GM18508 (cell line): ENCODE measurements around the gene ADM2.

ENCODE experiments used
- ATAC-seq: cut with Tn5 transposase; IDR thresholded peaks from one replicate; pipeline ENCODE4 v1.9.1; 2021; ENCODE audit warnings: moderate number of reproducible peaks; ENCODE audit not compliant: insufficient read depth, unreplicated experiment

The ADM2 gene

DNA sequence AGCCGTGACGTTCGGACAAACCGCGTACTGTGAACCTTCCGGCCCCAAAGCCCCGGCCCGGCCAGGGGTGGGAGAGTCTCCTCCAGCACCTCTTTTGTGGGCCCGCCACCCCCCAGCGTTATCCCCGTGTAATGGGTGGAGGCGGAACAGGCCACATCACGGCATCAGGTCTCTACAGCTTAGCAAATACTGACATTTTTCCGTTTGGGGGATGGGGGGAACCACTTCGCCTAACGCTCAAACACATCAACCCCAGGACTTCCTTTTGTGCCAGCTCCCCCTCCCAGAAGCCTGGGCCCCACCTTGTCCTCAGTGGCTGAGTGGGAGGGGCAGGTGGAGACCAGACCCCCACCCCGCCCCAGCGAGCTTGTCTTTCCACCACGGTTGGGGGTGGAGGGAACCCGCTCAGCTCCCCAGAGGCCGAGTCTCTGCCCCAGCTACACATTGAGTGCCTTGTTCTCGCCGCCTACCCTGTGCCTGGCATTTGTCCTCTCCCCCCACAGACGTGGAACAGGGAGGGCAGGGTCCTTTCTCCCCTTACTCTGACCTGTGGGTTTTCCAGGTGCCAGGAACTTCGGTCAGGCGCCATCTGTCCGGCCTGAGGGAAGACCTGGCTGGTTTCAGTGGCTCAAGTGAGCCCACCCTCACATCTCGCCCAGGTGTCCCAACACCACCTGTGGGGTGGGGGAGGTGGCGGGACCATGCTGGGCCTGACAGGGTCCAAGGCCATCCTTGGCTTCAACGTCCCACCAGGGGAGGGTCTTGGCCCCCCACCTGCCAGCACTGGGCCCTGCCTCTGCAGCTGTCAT is 36.1 kb upstream of the ADM2 start:
- no peak for ATAC-seq

DNA sequence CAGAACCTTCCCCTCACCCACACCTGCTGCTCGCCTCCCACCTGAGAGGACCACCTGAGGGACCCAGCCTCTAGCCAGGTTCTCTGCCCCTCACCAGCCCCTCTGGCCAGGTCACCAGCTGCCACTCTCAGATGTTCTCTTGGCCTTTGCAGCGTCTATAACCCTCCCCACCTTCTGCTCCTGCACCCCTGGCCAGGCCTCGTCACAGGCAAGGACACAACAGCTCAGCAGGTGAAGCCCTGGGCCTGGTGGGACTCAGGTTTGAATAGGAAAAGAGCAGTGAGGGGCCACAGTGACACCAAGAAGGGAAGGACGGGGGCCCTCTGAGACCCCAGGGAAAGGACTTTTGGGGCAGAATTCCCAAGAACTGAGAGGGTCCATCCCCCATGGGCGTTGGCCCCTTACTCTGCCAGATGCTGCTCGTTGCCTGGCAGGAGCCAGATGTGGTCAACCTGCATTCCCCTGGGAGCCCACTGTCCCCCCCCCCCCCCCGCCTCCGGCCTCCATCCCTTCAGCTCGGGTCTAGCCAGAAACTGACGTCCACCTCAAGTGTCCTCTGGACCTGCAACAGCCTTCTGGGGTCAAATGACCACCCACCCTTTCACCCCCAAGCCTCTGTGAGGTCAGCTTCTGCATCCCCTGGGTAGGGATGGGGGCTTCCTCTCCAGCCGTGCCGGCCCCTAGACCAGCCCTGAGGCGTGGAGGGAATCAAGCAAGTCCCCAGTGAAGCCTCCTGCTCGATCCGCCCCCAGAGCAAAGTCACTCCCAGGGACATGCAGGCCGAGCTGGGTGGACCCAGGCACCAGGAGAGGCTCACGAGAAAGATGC is 35.2 kb upstream of the ADM2 start:
- no peak for ATAC-seq

DNA sequence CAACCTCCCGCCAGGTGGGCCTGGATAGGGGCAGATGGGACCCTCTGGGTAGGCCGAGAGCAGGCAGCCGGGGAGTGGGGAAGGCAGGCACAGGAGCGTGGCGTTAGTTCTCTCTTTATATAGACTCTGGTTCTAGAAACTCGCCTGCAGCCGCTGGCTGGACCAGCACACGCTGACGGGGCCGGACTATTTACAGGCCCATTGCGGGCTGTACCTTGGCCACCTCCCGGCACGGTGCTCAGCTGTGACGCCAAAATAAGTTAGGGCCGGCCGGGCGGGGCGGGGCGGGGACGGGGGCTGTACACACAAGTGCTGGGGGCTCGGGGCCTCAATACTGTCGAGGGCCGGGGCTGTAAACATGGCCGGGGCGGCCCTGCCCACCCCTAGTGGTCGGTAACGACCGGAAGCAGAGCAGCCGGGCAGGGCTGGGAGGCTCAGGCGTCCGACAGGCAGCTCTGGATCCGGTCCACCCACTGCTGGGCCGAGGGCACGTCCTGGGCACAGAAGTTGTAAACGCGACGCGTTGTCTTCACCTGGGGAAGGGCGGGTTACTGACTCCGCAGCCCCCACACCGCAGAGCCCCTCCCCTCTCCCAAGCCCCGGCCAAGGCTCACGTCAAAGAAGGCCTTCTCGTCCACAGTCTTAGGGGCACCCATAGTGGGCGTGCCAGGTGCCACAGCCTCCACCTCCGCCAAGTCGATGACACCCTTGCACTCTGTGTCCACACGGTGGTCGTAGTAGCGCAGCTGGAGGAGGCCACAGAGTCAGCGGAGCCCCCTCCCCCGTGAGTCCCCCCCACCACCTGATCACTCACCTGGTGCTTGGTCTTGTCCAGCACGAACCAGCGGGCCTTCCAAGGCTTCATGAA is 34.4 kb upstream of the ADM2 start:
- ATAC-seq: no peak

DNA sequence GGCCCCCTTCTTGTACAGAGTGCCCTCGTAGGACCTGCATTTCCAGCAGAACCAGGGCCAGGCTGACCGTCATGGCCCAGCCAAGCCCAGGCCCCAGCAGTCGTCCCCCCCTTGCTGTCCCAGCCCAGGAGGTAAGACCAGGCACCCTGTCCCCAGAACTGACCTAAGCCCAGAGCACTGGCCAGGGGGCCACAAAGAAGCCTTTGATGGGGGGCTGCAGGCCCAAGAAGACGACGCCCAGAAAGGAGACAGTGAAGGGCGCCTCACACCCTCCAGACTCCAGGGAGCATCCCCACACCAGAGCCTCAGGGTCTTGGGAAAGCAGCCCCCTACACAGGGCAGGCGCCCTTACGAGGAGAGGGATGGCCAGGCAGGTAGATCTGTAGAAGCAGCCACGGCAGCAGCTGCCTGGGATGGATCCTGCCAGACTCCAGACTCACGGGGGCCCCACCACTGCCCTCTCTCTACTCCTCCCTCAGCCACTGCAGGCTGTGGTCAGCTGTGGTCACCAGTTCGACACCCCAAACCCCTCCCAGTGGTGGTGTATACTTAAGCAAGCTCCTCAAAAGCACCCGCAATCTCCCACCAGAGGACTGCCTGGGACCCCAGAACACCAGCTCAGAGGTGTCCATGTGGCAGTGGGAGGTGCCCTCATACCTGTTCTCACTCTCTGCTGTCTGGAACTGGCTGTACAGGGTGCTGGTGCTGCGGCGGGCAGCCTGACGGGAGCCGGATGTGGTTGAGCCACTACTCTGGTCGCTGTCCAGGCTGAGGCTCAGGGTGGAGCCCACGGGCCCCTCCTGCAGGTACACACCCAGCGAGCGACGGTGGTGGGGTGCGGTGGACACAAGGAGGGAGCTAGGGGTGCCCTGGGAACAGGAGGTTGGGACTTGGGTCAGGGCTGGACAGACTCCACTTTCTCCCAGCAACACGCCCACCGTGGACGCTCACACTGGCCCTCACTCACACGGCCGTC is 33.5 kb upstream of the ADM2 start:
- no peak for ATAC-seq

DNA sequence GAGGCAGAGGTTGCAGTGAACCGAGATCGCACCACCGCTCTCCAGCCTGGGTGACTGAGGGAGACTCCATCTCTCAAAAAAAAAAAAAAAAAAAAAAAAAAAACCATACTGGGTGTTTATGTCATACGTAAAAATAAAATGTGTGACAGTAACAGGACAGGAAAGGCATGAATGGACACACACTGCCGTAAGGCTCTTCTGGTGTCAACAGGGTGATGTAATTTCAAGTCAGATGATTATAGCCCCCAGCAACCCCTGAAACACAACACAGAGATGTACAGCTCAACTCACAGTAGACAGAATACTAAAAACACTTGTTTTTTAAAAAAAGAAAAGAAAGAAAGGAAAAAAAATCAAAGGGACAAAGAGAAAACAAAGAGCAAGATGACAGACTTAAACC is 28.7 kb upstream of the ADM2 start:
- no peak for ATAC-seq

DNA sequence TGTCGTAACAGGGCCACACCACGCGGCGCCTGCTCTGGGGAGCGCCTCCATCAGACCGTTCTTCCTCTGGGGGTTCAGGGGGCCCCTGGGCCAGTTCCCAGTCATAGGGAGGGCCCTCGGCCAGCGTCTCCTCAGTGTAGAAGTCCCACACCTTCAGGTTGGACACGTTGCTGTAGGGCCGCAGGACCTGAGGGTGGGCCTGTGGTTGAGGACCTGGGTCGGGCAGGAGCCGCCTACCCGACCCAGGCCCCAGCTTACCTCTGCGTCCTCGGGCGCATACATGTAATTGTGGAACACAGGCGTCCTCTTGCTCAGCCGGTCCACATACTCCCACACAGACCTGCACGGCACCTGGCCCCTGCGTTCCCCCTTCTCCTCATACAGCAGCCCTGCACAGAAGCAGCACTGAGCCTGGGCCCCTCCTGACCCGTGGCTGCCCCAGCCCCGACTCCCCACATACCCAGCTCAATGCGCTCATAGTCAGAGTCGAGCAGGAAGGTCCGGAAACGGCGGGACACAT is 26.7 kb upstream of the ADM2 start:
- ATAC-seq: no peak

DNA sequence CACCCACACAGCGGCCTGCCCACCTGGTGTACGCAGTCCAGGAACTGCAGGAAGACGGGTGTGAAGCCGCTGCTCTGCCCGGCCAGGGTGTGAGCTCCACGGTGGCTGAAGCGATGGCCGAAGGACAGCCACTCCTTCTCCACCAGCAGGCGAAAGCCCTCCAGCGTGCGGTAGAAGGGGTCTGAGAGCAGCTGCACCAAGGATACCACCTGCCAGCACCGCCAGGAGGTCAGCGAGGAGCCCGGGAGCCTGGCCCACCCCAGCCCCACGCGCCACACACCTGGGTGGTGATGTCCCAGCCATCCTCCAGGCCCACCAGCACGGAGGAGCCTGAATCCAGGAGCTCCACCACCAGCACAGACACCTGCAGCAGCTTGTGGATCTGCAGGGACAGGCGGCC is 26.1 kb upstream of the ADM2 start:
- no peak for ATAC-seq

DNA sequence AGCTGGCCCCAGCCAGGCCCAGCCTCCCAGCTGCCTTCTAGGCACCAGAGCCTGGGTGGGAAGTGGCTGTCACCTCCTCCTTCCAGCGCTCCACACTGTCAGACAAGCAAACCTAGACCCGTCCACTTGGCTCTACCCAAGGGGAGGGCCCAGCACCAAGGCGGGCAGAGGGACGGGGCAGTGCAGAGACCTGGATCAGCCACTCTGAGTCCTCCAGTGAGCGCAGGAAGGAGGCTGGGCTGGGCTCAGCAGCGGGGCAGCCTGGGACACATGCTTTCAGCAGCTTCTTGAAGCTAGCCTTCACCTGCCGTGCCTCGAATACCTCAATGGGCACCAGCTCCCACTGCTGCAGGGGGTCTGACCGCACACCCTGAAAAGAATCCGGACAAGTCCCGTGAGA is 25.3 kb upstream of the ADM2 start:
- no peak for ATAC-seq

DNA sequence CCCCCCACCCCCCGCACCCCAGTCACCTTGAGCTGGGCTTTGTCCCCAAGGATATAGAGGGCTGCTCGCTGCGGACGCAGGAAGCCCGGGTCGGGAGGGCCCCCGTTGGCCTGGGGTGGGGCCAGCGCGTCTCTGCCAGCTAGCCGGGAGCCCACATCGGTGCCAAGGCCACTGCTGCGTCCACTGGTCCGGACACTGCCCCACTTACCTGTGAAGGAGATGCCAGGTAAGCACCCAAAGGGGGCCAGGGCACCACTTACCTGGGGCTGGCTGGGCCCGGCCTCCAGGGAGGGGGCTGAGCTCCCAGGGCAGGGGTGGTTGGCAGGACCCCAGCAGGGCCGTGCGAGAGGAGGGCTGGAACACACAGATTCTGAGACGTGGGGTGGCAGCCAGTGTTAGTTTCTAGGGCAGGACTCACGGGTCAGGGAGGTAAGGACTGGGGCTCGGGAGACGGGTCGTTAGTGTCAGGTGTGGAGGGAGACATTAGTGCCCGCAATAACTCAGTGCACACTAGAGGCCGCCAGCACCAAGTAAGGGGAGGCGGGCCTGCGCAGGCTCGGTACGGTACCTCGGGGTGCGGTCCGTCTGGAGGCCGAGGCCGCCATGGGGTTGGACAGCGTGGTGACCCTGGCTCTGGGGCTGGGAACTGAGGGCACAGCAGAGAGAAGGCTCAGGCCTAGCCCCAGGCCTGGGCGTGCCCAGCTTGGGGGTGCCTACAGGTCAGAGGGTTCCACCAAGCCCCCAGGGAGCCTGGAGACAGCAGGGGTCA is 24.7 kb upstream of the ADM2 start:
- ATAC-seq: no peak

DNA sequence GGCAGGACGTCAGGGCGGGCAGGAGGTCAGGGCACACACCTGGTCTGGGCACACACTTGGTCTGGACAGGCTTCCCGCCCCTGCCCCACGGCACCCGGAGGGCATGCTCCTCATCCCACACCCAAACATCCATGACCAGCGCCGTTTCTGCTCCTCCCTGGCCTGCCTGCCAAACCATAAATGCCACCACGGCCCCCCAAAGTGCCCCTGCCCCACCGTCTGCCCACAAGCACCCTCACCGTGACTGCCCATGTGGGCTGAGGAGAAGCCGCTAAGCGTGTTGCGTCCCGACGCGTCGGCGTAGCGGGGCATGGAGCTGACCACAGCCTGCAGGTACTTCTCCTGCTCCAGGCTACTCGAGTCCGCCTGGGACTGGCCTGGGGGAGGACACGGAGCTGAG is 22.3 kb upstream of the ADM2 start:
- ATAC-seq: no peak

DNA sequence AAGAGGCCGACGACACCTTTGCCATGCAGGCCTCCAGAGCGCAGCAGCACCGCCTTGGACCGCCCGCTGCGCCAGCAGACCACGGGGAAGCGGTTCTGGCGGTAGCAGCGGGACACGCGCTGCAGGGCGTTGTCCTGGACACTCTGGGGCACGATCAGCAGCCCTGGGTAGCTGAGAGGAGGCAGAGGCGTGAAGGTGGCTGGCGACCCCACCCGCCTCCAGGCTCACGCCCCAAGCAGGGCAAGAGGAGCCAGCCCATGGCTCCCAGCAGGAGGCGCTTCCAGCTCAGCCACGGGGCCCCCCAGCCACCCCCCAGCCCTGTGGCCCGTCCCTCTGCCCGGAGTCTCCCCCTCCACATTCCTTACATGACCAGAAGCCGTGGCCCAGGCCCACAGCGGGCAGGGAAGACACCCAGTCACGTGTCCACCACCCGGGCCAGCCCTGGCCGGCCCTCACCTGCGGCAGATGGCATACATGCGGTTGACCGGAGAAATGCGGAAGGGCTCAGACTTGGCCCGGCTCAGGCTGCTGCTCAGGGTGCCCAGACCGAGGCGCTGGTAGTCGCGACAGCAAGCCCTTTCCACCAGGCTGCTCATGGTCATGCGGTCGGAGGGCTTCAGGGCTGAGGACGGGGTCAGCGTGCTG is 21.7 kb upstream of the ADM2 start:
- no peak for ATAC-seq

DNA sequence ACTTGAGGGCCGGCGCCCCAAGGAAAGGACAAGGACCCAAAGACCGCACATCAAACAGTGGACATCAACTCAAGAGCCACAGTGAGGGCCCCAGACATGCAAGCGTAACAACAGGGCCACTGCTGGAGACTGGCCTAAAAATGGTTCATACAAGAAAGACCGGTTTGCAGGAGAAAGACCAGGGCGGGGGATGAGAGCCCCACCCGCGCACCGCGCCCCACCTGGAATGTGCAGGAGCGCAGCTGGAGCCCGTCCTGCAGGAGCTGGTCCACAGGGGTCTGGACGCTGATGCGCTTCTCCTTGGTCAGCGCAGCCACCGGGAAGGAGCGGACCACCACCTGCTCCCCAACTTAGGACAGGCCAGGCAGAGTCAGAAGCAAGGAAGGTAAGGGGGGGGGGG is 20.4 kb upstream of the ADM2 start:
- no peak for ATAC-seq

DNA sequence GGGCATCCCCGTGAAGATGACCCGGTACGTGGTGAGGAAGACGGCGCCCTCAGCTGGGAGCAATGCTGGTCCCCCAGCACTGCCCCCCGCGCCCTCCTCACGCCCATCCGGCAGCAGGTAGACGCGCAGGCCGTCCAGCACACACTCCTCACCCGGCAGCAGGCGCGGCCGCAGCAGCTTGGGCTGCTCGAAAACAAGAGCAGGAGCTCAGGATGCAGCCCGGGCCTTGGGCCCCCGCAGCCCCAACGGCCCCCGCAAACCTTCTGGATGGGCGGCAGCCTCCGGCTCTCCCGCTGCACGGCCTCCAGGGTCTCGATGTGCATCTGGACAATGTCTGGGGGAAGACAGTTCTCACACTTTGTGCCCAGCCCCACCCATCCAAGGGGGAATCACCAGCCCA is 19.8 kb upstream of the ADM2 start:
- no peak for ATAC-seq

DNA sequence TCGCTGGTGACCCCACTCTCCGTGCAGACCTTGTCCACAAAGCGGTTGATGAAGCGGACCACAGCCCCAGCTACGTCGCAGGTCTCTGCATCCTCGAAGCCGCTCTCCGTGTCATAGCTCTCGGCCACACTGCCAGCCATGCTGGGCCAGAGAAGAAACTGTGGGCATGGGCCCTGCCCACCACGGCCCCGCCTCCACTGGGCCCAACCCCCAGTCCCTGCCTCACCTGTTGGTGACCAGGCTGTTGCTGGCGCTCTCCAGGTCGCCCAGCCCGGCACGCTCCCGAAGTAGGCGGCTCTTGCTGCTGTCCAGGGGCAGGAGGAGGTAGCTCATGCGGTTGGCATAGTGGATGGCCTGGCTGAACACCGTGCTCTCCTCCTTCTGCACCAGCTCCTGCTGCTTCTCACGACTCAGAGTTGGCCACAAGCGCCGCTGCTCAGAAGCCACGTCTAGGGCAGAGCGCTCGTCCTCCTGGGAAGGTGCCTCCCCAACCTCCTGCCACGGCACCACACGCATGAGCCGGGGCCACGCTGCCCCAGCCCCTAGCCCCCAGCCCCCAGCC is 19.3 kb upstream of the ADM2 start:
- ATAC-seq: no peak

DNA sequence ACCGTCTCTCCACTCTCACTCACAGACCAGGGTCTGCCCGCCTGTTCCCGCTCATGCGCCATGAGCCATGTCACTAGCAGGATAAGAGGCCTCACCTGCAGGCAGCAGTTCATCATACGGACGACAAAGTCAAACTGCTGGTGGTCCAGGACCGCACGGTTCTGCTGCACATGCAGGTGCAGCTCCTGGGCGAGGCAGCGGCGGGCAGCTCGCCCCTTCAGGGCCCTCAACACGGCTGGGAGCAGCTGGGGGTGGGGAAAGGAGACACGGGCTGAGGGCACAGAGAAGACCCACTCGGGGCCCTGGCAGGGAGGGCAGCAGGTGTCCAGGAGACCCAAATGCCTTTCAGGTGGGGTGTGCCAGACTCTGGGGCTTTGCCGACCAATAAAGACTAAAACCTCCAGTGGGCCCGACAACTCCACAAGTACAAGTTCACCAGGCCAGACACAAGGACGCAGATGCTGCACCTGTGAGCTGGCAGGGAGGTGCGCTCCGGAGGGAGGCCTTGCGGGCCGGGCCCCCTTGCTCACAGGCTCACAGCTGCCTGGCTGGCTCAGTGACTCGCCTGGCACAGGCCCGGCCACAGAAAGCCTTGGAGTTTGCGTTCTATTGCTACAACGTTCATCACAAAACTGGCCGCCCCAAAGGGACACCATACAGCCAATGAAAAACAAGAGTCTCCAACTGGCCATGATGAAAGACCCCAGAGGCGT is 18.0 kb upstream of the ADM2 start:
- no peak for ATAC-seq

DNA sequence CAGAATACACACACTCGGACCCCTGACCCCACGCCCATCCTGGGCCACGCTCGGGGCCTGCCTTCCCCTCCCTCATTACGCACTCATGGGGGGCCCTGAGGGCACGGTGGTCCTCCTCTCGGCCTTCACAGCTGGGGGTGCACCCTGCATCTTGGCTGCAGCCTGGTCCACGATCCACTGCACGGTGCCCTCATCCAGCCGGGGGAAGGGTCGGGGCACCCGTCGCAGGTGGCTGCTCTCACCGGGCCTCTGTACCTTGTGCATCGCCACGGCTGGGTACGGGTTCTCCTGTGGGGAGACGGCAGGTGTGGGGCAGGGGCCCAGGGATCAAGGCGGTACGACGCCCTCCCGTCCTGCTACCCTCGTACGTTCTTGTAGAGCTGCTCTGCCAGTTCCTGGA is 16.9 kb upstream of the ADM2 start:
- no peak for ATAC-seq
